ENCODE data around the gene EFNA1.

The EFNA1 gene

GRCh38 chr1:155127105-155127966 lies at the start of gene EFNA1:
EFNA1 (plus strand) TSS chr1:155127876; CDS start chr1:155127978, 102 bp downstream.
- no peak for DNase-seq

GRCh38 chr1:155078469-155079209 lies 49.0 kb upstream of the EFNA1 start, which contains the start of gene EFNA3:
EFNA3 (plus strand) TSS chr1:155078837; CDS start chr1:155078942, 105 bp downstream.
- DNase-seq, result no peak

GRCh38 chr1:155079210-155079486 lies 48.5 kb upstream of the EFNA1 start:
- no peak for DNase-seq

GRCh38 chr1:155079487-155080311 lies 48.0 kb upstream of the EFNA1 start:
- no peak for DNase-seq

- no peak for DNase-seq
These were observed 47.1 kb upstream of the EFNA1 start for GRCh38 chr1:155080312-155081228.

- no peak for DNase-seq
These were observed 46.0 kb upstream of the EFNA1 start for GRCh38 chr1:155081472-155082300.

GRCh38 chr1:155082301-155083051 lies 45.2 kb upstream of the EFNA1 start:
- DNase-seq, result no peak

- DNase-seq, result no peak
These were observed 44.6 kb upstream of the EFNA1 start for GRCh38 chr1:155083052-155083541.

- DNase-seq, result no peak
These were observed 43.6 kb upstream of the EFNA1 start for GRCh38 chr1:155083865-155084721.

- peak; percentile 86 for DNase-seq
These were observed 42.8 kb upstream of the EFNA1 start for GRCh38 chr1:155084722-155085503.

GRCh38 chr1:155085504-155086127 lies 42.1 kb upstream of the EFNA1 start:
- no peak for DNase-seq

GRCh38 chr1:155086128-155086741 lies 41.4 kb upstream of the EFNA1 start:
- DNase-seq, result no peak

- DNase-seq, result no peak
These were observed 40.7 kb upstream of the EFNA1 start for GRCh38 chr1:155086856-155087535.

GRCh38 chr1:155091071-155092051 lies 36.3 kb upstream of the EFNA1 start:
- peak; percentile 26 for DNase-seq

- DNase-seq, result no peak
These were observed 35.5 kb upstream of the EFNA1 start for GRCh38 chr1:155092131-155092530.

- no peak for DNase-seq
These were observed 35.0 kb upstream of the EFNA1 start for GRCh38 chr1:155092641-155093040.

Data from NCI-H2081 treated with DMSO at 0.1 percent for 48 hours (cell line).